Ovary (tissue), 3 donors: ENCODE measurements around the gene IL4I1.

ENCODE experiments used
- POLR2A ChIP-seq: fragments of 450-650 bp; IDR thresholded peaks from one replicate; pipeline ENCODE4 v1.6.1; 2017; ENCODE audit warnings: antibody characterized with exemption, mild to moderate bottlenecking, moderate library complexity
- TF ChIP-seq, protein P1 (sequence below), 3 donors: fragments of 450-650 bp in 2 of 3; fragments of 200-600 bp in 1 of 3; IDR thresholded peaks; one replicate each; pipeline versions ENCODE4 v1.5.1 to v1.8.0; 2016 to 2022; ENCODE audit warnings: antibody characterized with exemption in 3 of 3, mild to moderate bottlenecking in 1 of 3
- donor health status: DM: no; HTN: no; CAD: no.

DNA sequence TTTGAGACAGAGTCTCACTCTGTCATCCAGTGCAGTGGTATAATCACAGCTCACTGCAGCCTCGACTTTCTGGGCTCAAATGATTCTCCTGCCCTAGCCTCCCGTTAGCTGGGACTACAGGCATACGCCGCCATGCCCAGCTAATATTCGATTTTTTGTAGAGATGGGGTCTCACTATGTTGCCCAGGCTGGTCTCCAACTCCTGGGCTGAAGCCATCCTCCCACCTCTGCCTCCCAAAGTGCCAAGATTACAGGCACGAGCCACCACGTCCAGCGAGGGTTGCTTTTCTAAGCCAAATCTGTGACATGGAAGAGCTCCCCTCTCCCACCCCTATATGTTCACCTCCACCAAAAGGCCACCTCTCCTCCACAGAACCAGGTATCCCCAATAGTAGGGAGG lies 21.4 kb upstream of the IL4I1 start:
- TF ChIP-seq, protein P1, sequence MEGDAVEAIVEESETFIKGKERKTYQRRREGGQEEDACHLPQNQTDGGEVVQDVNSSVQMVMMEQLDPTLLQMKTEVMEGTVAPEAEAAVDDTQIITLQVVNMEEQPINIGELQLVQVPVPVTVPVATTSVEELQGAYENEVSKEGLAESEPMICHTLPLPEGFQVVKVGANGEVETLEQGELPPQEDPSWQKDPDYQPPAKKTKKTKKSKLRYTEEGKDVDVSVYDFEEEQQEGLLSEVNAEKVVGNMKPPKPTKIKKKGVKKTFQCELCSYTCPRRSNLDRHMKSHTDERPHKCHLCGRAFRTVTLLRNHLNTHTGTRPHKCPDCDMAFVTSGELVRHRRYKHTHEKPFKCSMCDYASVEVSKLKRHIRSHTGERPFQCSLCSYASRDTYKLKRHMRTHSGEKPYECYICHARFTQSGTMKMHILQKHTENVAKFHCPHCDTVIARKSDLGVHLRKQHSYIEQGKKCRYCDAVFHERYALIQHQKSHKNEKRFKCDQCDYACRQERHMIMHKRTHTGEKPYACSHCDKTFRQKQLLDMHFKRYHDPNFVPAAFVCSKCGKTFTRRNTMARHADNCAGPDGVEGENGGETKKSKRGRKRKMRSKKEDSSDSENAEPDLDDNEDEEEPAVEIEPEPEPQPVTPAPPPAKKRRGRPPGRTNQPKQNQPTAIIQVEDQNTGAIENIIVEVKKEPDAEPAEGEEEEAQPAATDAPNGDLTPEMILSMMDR (IDR thresholded peaks at IDR 0.05), result no peak
- no peak for TF ChIP-seq POLR2A
